Raji (cell line): Measurements from ENCODE around the gene MAT2B.
A peak's percentile ranks its signal among the peaks of the same experiment; 100 is the strongest.

Experiments used
- POLR2A ChIP-seq: IDR thresholded peaks from 2 replicates; pipeline ENCODE4 v1.6.1; 2011; ENCODE audit warnings: low read depth, low read length, control low read depth; ENCODE audit not compliant: insufficient read depth

The MAT2B gene

DNA sequence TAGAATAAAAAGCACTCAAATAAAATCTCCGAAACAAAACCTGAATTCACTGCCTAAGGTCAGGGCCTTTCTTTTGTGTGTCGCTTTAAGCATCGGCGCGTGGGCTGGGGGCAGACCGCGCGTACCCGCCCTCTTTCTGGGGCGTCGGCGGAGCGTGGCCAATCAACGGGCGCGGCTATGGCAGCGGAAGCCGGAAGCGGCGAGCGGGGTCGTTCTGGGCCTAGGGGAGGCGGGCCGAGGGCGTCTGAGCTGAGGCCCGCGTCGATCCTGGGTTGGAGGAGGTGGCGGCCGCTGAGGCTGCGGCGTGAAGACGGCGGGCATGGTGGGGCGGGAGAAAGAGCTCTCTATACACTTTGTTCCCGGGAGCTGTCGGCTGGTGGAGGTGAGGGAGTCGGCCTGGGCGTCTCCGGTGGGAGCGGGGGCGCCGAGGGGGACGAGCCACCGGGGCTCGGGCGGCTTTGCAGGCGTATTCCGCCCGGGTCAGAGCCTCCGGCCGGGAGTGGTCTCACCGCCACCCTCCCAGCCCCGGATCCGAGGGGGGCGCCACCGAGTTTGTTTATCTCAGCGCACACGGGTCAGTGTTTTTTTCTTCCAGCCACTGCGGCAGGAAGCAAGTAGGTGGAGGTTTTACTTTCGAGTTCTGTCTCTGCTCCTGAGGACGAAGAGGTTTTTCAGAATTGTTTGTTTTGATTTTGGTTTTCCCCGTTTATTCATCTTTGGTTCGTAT lies at the start of gene MAT2B:
TSS of gene MAT2B (plus strand) at position 252 of the 727 bp plus-strand sequence. CDS start at position 320, 68 bp downstream.
- peak; percentile 86 for TF ChIP-seq POLR2A

DNA sequence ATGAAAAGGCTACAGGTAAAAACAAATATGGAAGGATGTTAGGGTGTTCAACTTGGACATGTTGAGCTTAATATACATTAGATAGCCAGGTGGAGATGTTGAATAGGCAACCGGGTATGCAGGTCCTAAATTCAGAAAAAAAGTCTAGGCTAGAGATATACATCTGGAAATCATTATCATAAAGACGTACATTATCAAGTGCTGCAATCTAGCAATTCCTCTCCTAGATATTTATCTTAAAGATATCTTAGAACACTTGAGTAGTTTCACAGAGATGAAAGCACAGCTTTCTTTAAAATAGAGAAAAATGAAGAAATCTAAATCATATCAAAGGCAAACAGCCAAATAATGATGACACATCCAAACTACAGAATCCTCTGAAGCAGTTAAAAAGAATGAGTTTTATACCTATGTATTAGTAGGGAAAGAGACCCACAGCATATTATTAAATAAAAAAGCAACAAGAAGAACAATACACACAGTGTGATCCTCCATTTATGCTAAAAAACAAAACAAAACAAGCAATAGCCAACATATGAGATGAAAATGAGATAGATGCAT lies 49.3 kb upstream of the MAT2B start:
- no peak for TF ChIP-seq POLR2A

DNA sequence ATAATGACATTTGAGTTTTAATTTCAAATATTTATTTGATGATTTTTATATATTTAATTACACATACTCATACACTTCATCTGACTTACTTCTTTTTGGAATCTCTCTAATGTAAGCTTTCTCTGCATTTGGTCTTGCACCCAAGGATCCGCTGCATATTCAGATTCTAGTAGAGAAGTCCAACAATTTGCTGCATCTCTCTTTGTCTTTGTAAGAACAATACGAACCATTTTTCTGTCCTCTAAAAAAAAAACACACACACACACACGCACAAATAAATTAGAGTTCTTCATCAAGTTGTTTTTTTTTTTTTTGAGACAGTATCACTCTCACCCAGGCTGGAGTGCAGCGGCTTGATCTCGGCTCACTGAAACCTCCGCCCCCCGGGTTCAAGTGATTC lies 48.6 kb upstream of the MAT2B start:
- TF ChIP-seq POLR2A = no peak

DNA sequence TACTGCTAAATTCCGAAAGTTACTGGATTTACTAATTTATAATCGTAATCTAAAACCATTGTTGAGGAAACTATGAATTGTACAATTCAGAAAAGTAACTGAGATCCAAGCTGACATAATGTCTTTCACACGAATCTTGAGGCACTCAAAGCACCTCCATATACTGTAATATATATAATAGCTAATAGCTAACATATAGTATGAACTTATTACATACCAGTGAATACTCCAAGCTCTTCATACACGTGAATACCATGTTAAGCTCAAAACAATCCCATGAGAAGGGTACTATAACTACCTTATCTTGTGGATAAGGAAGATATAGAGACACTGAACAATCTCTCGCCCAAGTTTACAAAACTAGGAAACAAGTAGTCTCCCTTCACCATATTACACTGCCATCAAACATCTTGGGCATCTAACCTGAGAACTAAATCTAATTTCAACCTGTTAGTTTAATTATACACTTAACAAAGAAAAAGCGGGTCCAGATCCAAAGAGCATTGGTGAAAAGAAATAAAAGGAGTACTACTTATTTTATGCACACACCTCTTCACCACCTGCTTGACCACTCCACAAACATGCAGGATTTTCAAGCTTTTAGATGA lies 46.5 kb upstream of the MAT2B start:
- no peak for TF ChIP-seq POLR2A

DNA sequence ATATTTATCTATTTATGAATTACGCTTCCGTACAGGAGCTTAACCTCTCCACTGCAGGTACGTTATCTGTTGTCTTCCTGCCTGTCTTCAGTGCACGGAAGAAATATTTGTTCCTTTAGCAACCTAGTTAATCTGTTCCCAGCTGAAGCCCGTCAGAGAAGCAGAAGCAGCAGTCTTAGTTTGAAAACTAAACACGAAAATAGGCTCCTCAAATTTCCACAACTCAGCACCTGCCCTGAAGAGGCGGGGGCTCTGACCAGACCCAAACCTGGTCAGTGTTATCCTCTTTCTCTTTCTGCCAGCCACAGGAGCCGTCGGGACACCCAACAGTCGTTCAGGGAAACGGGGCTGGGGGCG lies 46.0 kb upstream of the MAT2B start:
- TF ChIP-seq POLR2A = no peak

DNA sequence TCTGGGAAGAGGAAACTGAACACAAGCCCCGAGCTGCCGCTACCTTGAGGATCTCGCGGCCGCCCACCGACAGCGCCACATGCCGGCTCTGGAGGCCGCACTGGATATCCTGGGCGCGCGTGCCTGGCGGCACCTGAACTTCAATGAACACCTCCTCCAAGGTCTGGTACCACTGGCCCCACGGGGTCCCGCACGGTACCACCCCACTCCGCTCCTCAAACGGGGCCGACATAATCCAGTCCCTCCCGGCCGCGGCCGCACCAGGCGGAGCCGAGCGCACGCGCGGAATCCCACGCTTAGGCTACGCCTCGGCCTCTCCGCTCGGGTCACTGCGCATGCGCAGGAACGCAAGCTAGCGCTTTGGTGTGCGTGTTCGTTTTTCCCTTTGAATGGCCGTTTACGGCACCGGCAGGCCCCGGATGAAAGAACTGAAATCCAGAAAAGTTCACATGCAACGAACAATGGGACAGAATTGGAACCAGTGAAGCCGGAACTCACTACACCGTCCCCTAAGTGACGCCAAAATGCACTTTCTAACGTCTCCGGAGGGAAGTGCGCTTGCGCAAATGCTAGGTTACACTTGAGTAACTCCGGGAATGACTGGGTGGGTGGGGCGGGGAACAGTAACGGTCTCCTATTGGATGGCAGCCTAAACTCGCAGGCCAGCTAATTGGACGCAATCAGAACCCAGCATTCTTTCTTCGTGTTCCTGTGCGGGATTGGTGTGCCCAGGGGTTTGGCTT lies 45.4 kb upstream of the MAT2B start, which contains the start of gene NUDCD2:
TSS of gene NUDCD2 (minus strand) at position 284 of the 743 bp plus-strand sequence. CDS start at position 232, 52 bp downstream.
- peak; percentile 89 for TF ChIP-seq POLR2A

DNA sequence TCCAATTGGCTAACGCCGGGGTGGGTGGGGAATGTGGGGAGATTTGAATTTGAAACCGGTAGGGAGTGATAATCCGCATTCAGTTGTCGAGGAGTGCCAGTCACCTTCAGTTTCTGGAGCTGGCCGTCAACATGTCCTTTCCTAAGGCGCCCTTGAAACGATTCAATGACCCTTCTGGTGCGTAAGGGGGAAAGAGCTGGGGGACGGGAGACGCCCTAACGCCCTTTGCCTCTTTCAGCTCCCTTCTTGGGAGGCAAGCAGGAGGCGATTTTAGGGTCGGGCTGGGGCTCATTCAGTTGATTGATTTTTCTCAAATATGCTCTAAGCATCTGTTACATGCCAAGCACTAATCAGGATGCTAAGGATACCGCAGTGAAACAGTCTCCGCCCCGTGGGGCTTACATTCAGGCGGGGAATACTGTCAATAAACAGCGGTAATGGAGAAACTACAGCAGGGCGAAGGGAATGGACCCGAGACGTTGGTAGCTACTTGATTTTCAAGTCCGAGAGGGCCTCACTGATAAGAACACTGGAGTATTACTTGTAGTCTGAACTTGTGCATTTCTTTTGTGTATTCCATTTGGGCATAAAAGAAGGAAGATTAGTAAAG lies 44.8 kb upstream of the MAT2B start, which contains the start of gene HMMR:
TSS of gene HMMR (plus strand) at position 71 of the 610 bp plus-strand sequence. CDS start at position 132, 61 bp downstream.
- peak; percentile 81 for TF ChIP-seq POLR2A

DNA sequence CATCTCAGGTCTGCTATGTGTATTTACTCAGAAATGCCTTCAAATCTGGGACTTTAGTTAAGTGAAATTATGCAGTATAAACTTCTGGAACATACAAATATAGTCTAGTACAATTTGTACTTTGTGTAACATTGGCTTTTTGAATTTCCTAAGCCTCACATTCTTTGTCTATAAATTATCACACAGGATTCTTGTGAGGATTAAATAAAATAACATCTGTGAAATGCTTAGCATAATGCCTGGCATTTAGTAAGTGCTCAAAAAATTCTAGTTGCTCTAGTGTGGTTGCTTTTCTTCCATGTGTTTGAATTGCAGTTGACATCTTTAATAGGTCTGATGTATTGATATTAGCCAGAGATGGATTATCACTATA lies 42.4 kb upstream of the MAT2B start:
- no peak for TF ChIP-seq POLR2A

DNA sequence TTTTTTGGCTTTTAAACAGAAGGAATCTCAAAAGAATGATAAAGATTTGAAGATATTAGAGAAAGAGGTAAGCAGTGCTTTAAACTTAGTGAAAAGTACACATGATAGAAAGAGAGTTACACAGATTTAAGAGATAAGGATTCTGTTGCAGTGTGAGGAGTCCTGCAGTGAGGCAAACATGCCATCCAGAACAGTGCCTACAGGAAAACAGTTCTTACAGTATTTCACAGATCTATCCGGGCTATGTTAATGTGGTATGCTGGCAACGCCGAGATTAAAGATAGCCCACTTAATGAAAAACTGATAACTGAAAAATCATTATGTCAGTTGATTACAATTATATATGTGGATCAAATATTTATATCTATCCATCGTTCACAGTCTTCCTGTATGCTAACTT lies 37.7 kb upstream of the MAT2B start:
- TF ChIP-seq POLR2A = no peak

DNA sequence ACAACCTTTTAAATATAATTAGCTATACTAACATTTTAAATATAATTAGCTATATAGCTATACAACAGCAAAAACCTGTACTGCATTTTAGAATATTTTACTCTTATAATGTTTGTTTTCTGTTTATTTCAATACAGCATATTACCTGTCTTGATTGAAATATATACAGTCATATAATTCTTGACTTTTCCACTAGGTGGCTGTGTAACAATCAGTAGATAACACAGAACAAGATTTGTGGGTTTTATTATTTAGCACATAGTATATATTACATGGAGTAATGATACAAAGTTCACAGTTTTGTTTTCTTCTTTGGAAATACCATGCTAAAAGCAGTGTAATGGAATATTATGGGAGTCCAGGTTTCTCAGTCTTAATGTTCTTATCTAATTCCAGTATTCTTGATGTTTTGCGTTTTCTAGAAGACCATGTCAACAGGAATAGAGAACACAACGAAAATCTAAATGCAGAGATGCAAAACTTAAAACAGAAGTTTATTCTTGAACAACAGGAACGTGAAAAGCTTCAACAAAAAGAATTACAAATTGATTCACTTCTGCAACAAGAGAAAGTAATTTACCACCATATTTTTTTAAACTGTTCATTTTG lies 31.7 kb upstream of the MAT2B start:
- no peak for TF ChIP-seq POLR2A

DNA sequence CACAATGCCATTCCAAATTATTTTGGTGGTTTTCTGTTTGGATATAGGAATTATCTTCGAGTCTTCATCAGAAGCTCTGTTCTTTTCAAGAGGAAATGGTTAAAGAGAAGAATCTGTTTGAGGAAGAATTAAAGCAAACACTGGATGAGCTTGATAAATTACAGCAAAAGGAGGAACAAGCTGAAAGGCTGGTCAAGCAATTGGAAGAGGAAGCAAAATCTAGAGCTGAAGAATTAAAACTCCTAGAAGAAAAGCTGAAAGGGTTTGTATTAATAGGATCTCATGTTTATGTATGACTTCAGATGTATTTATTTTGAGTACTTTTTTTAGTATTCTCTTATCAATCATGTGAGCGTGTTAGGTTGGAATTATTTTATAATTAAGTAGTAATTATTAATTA lies 30.0 kb upstream of the MAT2B start:
- TF ChIP-seq POLR2A = no peak

DNA sequence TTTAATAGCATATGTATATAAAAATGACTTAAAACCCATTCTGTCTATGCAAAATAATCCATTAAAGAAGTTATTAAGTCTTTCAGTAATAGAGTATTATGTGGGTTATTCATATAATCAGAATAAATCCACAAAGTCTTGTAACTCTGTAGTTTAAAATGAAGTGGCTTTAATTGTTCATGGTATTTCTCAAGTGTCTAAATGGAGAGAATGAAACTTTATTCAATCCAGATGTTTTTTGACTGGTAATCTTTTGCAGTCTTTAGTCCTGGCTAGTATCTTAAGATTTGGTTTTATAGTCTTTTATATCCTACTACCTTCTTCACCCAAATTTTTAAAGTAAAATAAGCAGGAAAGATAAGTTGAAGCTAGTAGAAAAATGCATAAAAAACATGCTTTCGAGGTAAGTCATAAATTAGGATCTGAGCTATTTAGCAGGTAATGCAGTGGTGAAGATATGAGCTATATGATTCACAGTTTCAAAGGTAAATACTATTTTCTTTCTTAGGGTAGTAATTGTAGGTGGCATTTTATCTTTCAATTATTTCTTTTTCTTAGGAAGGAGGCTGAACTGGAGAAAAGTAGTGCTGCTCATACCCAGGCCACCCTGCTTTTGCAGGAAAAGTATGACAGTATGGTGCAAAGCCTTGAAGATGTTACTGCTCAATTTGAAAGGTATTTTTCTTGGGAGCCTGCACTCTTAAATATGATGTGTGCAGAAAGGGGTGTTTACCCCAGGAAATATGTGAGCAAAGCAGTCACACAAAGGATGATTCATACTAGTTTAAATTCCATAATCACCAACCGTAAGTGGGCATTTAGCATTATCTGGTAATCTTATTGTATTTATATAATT lies 27.1 kb upstream of the MAT2B start:
- no peak for TF ChIP-seq POLR2A

DNA sequence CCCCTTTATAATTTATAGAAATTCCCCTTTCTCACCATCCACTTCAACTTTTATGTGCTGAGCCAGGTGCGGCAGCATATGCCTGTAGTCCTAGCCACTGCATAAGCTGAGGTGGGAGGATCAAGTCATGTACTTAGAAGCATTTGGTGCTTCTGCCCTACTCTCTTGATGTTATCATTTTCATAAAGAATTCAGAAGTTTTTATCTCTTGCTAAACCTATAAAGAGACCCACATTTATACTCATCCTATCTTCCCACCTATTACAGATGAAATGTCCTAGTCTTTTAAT lies 26.5 kb upstream of the MAT2B start:
- TF ChIP-seq POLR2A = no peak
